HG03442 (cell line): Measurements from ENCODE around the gene CHI3L2.

Source experiments
- ATAC-seq: cut with Tn5 transposase; IDR thresholded peaks from one replicate; pipeline ENCODE4 v1.9.1; 2021; ENCODE audit warnings: mild to moderate bottlenecking, moderate library complexity; ENCODE audit not compliant: unreplicated experiment

CHI3L2 gene

DNA sequence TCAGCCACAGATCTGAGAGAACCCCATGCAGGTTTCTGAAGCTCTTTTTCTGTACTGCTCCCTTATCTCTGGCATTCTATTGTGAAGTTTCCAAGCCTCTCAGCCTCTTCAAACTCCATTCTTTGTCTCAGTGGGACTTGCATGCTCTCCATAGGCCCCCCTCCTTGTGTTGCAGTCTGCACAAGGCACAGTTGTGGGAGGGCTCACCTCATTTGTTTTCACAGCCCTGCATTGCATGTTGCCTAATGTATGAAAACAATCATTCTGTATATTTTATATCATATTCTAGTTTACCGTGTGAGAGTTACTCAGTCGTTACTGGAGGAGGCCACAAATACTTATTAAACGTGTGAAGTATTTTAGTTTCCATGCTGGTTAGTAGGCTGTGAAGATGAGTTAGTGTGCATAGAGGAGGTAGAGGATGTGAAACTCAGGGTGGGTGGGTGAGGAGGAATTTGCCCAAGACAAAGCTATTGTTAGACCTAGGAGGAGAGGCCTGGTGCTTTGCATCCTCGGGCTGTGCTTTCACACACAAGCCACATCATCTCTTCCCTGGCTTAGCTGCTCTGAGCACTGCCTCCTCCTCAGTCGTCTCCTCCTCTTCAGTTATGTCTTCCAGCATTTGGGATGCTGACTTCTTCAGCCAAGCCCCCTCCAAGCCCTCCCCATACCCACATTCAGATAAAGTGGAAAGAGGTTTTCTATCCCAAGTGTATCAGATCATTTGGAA is 7.8 kb upstream of the CHI3L2 start:
- ATAC-seq = peak; percentile 26

DNA sequence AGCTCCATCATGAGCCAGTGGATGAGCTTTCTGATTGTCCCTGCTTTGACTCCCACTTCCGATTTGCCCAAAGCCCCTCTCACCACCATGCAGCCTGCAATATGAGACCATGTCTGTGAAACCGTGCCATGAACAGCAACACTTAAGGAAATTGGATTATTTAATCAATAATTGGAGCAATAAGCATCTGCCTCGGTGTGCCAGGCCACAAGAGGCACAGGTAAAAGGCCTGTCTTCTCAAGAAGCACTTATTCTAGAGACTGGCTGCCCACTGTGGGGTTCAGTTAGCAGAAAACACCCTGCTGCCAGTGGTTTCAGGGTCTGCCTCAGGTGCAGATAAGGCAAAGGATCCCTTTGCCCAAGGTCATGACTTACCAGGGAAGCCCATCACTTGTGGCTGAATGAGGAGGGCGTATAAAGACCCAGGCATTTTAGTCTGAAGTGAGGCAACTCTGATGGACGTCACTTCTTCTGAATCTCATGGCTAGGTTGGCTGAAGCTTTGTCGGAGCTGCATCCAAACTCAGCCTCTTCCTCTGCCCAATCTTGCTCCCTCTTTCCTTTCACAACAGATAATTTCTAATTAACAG is 7.1 kb upstream of the CHI3L2 start:
- ATAC-seq = no peak

GRCh38 chr1:111221276-111221632 is 6.3 kb upstream of the CHI3L2 start:
- no peak for ATAC-seq

DNA sequence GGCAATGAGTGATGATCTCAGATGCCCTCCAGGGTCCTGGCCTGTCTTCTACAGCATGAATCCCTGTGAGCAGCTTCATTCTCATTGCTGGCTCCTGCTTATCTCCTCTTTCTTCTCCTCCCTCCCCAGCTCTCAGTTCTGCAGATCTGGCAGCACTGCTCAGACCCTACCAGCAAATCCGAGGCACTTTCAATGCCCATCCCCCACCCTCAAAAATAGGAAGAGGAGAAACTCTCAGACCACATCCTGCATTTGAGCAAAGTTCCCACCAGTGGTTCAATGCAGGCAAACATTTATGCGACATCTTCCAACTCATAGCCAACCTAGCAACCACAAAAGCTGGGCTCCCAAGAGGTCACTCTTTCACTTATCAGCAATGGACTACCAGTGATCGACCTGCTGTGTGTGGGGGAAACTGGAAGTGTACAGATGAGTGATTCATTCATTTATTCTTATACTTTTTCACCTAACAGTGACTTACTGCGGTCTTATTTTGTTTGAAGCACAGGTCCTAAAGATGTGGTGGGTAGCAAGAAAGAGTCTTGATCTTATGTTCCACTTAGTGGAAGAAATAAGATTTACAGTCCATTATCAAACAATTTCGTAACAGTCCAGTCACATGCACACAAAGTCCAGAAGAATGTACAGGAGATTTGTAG is 5.8 kb upstream of the CHI3L2 start:
- ATAC-seq = peak; percentile 51

GRCh38 chr1:111222308-111223125 is 5.0 kb upstream of the CHI3L2 start:
- peak; percentile 30 for ATAC-seq

DNA sequence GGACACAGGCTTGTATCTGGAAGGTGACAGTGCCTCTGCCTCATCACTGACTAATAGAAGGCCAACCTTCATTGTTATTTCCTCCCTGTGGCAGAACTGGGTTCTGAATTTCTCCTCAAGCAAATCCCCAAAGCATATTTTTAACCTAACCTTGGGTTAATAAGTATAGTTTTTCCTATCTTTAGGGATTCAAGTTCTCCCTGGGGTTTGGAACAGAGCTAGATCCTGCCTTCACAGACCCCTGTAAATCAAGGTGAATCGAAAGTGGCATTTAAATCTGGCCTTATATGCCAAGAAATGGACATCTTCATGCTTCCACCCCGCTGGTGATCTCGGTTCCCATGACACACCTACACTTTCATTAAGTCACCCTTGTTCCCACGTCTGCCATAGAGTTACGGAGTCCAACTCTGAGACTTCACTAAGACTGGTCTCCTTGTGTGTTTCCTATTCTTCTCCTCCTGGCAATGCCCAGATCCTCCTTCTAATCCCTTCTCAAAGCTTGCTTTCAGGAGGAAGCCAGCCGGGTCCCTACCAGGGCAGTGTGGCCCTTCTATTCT is 4.3 kb upstream of the CHI3L2 start:
- no peak for ATAC-seq

- no peak for ATAC-seq
Measured at GRCh38 chr1:111225091-111225490, 2.4 kb upstream of the CHI3L2 start.

GRCh38 chr1:111225717-111226400 is 1.7 kb upstream of the CHI3L2 start:
- no peak for ATAC-seq

DNA sequence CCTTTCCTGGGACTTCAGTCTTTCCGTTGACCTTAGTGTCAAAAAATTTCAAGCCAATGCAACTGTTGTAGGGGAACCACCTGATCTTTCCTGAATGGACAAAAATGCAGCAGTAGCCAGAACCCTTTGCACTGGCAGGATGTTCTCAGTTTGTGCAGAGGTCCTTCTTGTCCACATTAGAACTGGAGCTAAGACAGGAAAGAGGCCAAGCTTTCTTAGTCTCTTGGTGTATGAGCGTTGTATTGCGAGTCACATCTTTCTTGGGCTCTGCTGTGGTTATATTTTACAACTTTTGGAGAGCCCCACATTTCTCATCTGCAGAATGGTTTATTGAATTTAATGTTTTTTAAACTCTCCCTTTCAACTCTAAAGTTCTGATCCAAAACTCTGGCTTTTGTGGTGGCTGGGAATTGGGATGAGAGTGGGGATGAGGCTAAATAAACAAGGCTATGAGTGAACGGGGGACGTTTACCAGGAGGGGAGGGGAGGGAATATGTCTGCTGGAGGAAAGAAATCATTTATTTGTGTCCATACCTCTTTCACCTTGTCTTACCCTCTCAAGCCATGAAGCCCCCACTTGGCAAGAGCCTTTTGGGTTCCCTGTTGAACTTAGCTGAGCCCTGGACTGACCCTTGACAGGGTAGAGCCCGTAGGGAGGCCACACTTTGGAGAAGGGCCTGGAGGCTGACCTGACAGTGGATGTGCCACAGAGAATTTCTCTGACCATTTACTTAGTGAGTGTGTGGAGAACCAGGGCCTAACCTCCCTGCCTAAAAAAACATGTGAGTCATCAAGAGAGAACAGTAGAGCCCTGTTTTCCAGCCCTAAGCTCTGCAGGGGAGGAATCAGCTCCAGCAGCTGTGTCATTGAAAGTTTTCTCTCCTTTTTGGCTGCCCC is 586 bp downstream of the CHI3L2 start:
- no peak for ATAC-seq

DNA sequence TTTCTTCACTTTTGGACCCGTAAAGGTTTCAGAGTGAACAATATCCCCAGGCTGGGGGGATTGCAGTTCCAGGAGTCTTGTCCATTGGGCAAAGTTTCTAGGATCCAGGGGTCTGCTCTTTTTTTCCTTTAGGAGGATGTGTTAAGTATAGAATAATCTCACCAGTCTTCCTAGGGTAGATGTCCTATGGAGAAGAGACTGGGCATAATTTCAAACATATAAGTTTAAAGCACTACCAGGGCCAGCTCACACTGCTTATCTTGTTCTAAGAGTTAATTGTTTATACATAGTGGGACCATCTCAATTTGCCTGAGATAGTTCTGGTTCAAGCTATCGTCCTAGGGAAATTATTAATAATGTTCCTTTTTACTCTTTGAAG is 1.2 kb downstream of the CHI3L2 start:
- no peak for ATAC-seq

DNA sequence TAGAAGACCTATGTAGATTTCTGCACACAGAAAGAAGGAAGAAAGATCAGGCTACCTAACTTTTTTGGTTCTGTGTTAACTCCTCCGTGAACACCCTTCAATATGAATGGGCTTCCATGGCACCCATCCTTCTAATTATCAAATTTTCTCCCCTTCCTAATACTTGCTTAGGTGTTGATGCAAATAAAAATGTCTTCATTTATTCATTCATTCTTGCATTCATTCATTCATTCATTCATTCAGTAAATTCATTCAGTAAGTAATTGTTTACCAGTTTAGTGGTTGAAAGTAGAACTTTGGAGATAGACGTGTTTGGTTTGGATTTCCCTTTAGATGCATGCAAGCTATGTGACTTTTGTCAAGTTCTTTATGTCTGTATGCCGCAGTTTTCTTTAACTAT is 4.6 kb downstream of the CHI3L2 start:
- ATAC-seq = no peak

- no peak for ATAC-seq
Measured at GRCh38 chr1:111234258-111234657, 6.7 kb downstream of the CHI3L2 start.

- no peak for ATAC-seq
Measured at GRCh38 chr1:111234866-111235265, 7.4 kb downstream of the CHI3L2 start.

DNA sequence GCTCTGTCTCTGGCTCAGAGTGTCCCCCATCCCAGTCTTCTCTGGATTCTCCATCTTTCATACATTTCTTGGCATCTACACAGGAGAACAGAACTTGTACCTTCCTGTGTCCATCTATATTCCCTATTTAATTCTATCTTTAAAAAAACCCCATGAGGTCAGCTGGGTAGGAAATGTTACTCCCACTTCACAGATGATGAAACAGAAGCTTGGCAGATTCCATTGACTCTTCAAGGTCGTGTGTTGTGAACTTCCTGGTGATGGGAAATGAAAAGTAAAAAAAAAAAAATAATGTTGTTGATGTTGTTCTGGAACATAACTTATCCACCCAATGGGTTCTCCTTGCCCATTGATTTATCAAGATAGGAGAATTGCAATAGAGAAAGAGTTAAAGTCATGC is 8.9 kb downstream of the CHI3L2 start:
- ATAC-seq = no peak

- no peak for ATAC-seq
Measured at GRCh38 chr1:111236806-111237205, 9.3 kb downstream of the CHI3L2 start.

GRCh38 chr1:111238056-111238795 is 10.7 kb downstream of the CHI3L2 start:
- ATAC-seq = no peak

- ATAC-seq = no peak
Measured at GRCh38 chr1:111241797-111242196, 14.3 kb downstream of the CHI3L2 start.

GRCh38 chr1:111242805-111243523 is 15.5 kb downstream of the CHI3L2 start:
- no peak for ATAC-seq
